Measurements from ENCODE around the gene TMEM138.

Gene TMEM138

GRCh38 chr11:61406067-61406466, 43.9 kb downstream of the TMEM138 start:
- no peak for DNase-seq (ENCODE audit: low read depth, low spot score)

GRCh38 chr11:61406991-61407728, 45.0 kb downstream of the TMEM138 start:
- DNase-seq (ENCODE audit: low read depth, low spot score): no peak

- no peak for DNase-seq (ENCODE audit: low read depth, low spot score)
Observed at GRCh38 chr11:61411589-61411988, 49.4 kb downstream of the TMEM138 start.

GRCh38 chr11:61413496-61413895, 51.3 kb downstream of the TMEM138 start:
- DNase-seq (ENCODE audit: low read depth, low spot score): no peak

- no peak for DNase-seq (ENCODE audit: low read depth, low spot score)
Observed at GRCh38 chr11:61414547-61414946, 52.4 kb downstream of the TMEM138 start.

GRCh38 chr11:61415381-61415780, 53.2 kb downstream of the TMEM138 start:
- DNase-seq (ENCODE audit: low read depth, low spot score): no peak

- DNase-seq (ENCODE audit: low read depth, low spot score): no peak
Observed at GRCh38 chr11:61416941-61417340, 54.8 kb downstream of the TMEM138 start.

GRCh38 chr11:61417670-61418069, 55.5 kb downstream of the TMEM138 start:
- no peak for DNase-seq (ENCODE audit: low read depth, low spot score)

GRCh38 chr11:61418136-61418535, 56.0 kb downstream of the TMEM138 start:
- DNase-seq (ENCODE audit: low read depth, low spot score): no peak
